IPS-18a (cell line): ENCODE measurements around the gene RAB7B.

Experiments used
- H3K27ac ChIP-seq: one replicate; pipeline ENCODE4 v1.5.1; 2013; ENCODE audit warnings: low read length
- H3K27me3 ChIP-seq: one replicate; pipeline ENCODE4 v1.6.1; 2013; ENCODE audit warnings: mild to moderate bottlenecking, low read length; ENCODE audit not compliant: control insufficient read depth, insufficient read depth
- H3K36me3 ChIP-seq: one replicate; pipeline ENCODE4 v1.6.1; 2013; ENCODE audit warnings: low read depth, low read length; ENCODE audit not compliant: control insufficient read depth
- H3K4me1 ChIP-seq: one replicate; pipeline ENCODE4 v1.6.1; 2013; ENCODE audit warnings: low read depth, low read length; ENCODE audit not compliant: control insufficient read depth
- H3K4me3 ChIP-seq: one replicate; pipeline ENCODE4 v1.5.1; 2013; ENCODE audit warnings: low read length
- H3K9ac ChIP-seq: one replicate; pipeline ENCODE4 v1.6.1; 2013; ENCODE audit warnings: mild to moderate bottlenecking, low read length, moderate library complexity
- H3K9me3 ChIP-seq: one replicate; pipeline ENCODE4 v1.6.1; 2013; ENCODE audit warnings: low read depth, low read length; ENCODE audit not compliant: control insufficient read depth

RAB7B gene

DNA sequence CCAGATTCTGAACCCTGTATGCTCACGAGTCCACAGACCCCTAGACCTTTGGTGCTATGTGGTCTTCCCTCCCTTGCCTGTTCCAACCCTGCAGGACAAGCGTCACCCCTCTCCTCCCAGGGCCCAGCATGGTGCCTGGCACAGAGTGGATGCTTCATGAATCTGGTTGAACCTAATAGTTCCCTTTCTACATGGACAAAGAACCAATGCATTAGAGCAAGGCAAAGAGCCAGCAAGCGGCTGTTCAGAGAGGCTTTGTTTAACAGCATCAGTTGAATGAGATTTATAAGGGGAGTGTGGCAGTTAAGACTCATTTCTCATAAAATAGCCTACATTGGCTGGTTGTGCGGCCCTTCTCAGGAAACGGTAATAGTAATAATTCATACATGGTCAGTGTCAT is 74.9 kb downstream of the RAB7B start:
- Histone ChIP-seq H3K27me3 (no peaks in the 10 kb centered on the region), H3K4me1 (peaks cover 19% of the 10 kb centered on the region), H3K36me3 (no peaks in the 10 kb centered on the region), H3K27ac (no peak overlapping the region), H3K9ac (no peak overlapping the region), H3K4me3 (no peak overlapping the region), H3K9me3 (no peaks in the 10 kb centered on the region)

- Histone ChIP-seq H3K9me3 (no peaks in the 10 kb centered on the region), H3K9ac (no peak overlapping the region), H3K36me3 (no peaks in the 10 kb centered on the region), H3K27me3 (no peaks in the 10 kb centered on the region), H3K4me3 (no peak overlapping the region), H3K4me1 (peaks cover 13% of the 10 kb centered on the region), H3K27ac (no peak overlapping the region)
Measured at GRCh38 chr1:205927676-205928075, 75.5 kb downstream of the RAB7B start.

- Histone ChIP-seq H3K27ac (no peak overlapping the region), H3K36me3 (no peaks in the 10 kb centered on the region), H3K9me3 (no peaks in the 10 kb centered on the region), H3K4me1 (peaks cover 12% of the 10 kb centered on the region), H3K4me3 (no peak overlapping the region), H3K27me3 (no peaks in the 10 kb centered on the region), H3K9ac (no peak overlapping the region)
Measured at GRCh38 chr1:205927247-205927646, 75.9 kb downstream of the RAB7B start.
